Adipose tissue (tissue), 3 donors: ENCODE data around the gene ZSWIM5. TPM values are rescaled to one million over a fixed set of nuclear protein-coding genes. Genes with fewer than 3 reads are reported as not detected.
"Not testable (repeated sequence)": the region's sequence is repeated elsewhere in the genome, so short reads cannot be mapped to it uniquely, and the experiment has no call there.

ENCODE experiments used
- H3K27ac ChIP-seq: one replicate; pipeline ENCODE4 v1.5.1; 2013; ENCODE audit warnings: low read depth, low read length
- WGBS, 3 donors: extraction: QIAGEN DNeasy Blood & Tissue Kit; methylation state at CpG; one replicate each; pipeline ENCODE4 v1.1.7; 2013; 5-methylcytosine and 5-hydroxymethylcytosine counted together
- polyA plus RNA-seq, 3 donors: library from polyadenylated mRNA; stranded (reverse); fragments of 200-250 nt; gene quantifications; one replicate each; pipeline ENCODE4 v1.2.3, GENCODE V29; 2013
- donor health status: healthy with polysubstance abuse.
- donor health status: Bipolar disorder and iron deficiency.
- donor health status: healthy.

Gene ZSWIM5
- polyA plus RNA-seq, 3 donors = 0.45 to 1.5 (median 0.51) TPM

- not testable (repeated sequence) for H3K27ac ChIP-seq
- 86 to 88% (median 87%) methylated on average over 14 of the region's 14 CpGs for WGBS, 3 donors
Observed at GRCh38 chr1:45162041-45163035, 44.1 kb downstream of the ZSWIM5 start.

GRCh38 chr1:45155957-45156356 lies 50.4 kb downstream of the ZSWIM5 start:
- no peak overlapping the region for H3K27ac ChIP-seq

GRCh38 chr1:45155423-45155822 lies 51.0 kb downstream of the ZSWIM5 start:
- 95 to 97% (median 96%) methylated on average over 7 of the region's 7 CpGs for WGBS, 3 donors
- no peak overlapping the region for H3K27ac ChIP-seq

GRCh38 chr1:45152126-45152525 lies 54.3 kb downstream of the ZSWIM5 start:
- H3K27ac ChIP-seq = no peak overlapping the region
- whole genome bisulfite sequencing, 3 donors = 56 to 66% (median 63%) methylated on average over 3 of the region's 3 CpGs

- H3K27ac ChIP-seq = no peak overlapping the region
- 92 to 95% (median 94%) methylated on average over 1 of the region's 1 CpG for WGBS, 3 donors
Observed at GRCh38 chr1:45148209-45148825, 58.1 kb downstream of the ZSWIM5 start.

GRCh38 chr1:45146833-45147232 lies 59.6 kb downstream of the ZSWIM5 start:
- WGBS, 3 donors = 86 to 96% (median 90%) methylated on average over 2 of the region's 2 CpGs

GRCh38 chr1:45141247-45142003 lies 65.0 kb downstream of the ZSWIM5 start:
- H3K27ac ChIP-seq = no peak overlapping the region
- WGBS, 3 donors = 55 to 87% (median 85%) methylated on average over 4 of the region's 4 CpGs

More at GRCh38 chr1:45146833-45147232, 59.6 kb downstream of the ZSWIM5 start:
- no peak overlapping the region for H3K27ac ChIP-seq

GRCh38 chr1:45136984-45137383 lies 69.4 kb downstream of the ZSWIM5 start:
- 90 to 96% (median 93%) methylated on average over 2 of the region's 2 CpGs for WGBS, 3 donors
- H3K27ac ChIP-seq = no peak overlapping the region

GRCh38 chr1:45135316-45135715 lies 71.1 kb downstream of the ZSWIM5 start:
- H3K27ac ChIP-seq = no peak overlapping the region
- 79 to 89% (median 88%) methylated on average over 1 of the region's 1 CpG for WGBS, 3 donors

- no peak overlapping the region for H3K27ac ChIP-seq
- 20 to 76% (median 74%) methylated on average over 2 of the region's 2 CpGs for WGBS, 3 donors
Observed at GRCh38 chr1:45134461-45134873, 71.9 kb downstream of the ZSWIM5 start.

- not testable (repeated sequence) for H3K27ac ChIP-seq
- 85 to 89% (median 87%) methylated on average over 2 of the region's 2 CpGs for WGBS, 3 donors
Observed at GRCh38 chr1:45132719-45133118, 73.7 kb downstream of the ZSWIM5 start.

GRCh38 chr1:45123358-45123757 lies 83.0 kb downstream of the ZSWIM5 start:
- WGBS, 3 donors = 71 to 96% (median 94%) methylated on average over 2 of the region's 2 CpGs

GRCh38 chr1:45122724-45123123 lies 83.7 kb downstream of the ZSWIM5 start:
- no peak overlapping the region for H3K27ac ChIP-seq
- WGBS, 3 donors = 65 to 88% (median 87%) methylated on average over 1 of the region's 1 CpG

More at GRCh38 chr1:45123358-45123757, 83.0 kb downstream of the ZSWIM5 start:
- no peak overlapping the region for H3K27ac ChIP-seq

- 94 to 100% (median 94%) methylated on average over 1 of the region's 1 CpG for WGBS, 3 donors
- no peak overlapping the region for H3K27ac ChIP-seq
Observed at GRCh38 chr1:45117766-45118165, 88.6 kb downstream of the ZSWIM5 start.

- H3K27ac ChIP-seq = no peak overlapping the region
- WGBS, 3 donors = 43 to 69% (median 58%) methylated on average over 2 of the region's 2 CpGs
Observed at GRCh38 chr1:45116820-45117219, 89.6 kb downstream of the ZSWIM5 start.

- 51 to 64% (median 54%) methylated on average over 1 of the region's 1 CpG for WGBS, 3 donors
- H3K27ac ChIP-seq = no peak overlapping the region
Observed at GRCh38 chr1:45116340-45116739, 90.1 kb downstream of the ZSWIM5 start.

- not testable (repeated sequence) for H3K27ac ChIP-seq
- WGBS, 3 donors = 97 to 99% (median 98%) methylated on average over 26 to 33 of the region's 33 CpGs
Observed at GRCh38 chr1:45115198-45115597, 91.2 kb downstream of the ZSWIM5 start.

GRCh38 chr1:45112661-45113060 lies 93.7 kb downstream of the ZSWIM5 start:
- WGBS, 3 donors = 80 to 91% (median 87%) methylated on average over 3 of the region's 3 CpGs
- no peak overlapping the region for H3K27ac ChIP-seq

- H3K27ac ChIP-seq = no peak overlapping the region
- WGBS, 3 donors = 94 to 97% (median 94%) methylated on average over 2 of the region's 2 CpGs
Observed at GRCh38 chr1:45111239-45111638, 95.2 kb downstream of the ZSWIM5 start.
